ENCODE measurements around the gene PLEKHJ1. TPM values are rescaled to one million over a fixed set of nuclear protein-coding genes. Genes with fewer than 3 reads are reported as not detected.

PLEKHJ1 gene
- polyA plus RNA-seq, 1 donor from 2014 or later: 219 TPM

DNA sequence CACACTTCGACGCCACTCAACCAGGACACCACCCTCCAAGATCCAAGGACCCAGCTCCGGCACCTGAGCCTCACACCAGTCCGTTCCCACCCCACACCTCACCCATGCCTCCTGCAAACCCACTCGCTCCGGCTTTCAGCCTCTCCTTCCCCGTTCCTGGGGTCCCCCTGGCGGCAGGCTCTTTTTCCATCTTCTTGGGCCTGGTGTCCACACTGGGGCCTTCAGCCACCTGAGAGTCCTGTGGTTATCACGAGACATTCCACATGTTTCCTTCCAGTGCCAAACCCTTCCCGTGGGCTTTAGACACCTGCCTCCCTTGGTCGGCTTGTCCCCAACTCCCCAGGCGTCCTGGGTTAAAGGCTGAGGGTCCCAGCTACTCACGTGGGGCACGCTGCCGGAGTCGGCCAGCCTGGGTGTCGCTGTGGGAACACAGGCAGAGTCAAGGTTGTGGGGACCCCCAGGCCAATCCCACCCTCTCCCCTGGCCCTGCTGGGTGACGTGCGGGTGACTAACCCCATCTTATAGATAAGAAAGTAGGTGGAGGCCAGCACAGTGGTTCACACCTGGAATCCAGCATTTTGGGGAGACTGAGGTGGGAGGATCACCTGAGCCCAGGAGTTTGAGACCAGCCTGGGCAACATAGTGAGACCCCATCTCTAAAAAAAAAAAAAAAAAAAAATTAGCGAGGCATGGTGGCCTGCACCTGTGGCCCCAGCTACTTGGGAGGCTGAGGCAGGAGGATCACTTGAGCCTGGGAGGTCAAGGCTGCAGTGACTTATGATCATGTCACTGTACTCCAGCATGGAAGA is 18.1 kb upstream of the PLEKHJ1 start:
- TF ChIP-seq SMC3 (conservative IDR thresholded peaks at IDR 0.05; ENCODE audit: poor library complexity) (no peak), EZH2 (IDR thresholded peaks at IDR 0.05; ENCODE audit: borderline replicate concordance, insufficient read depth, low read length, poor library complexity, severe bottlenecking) (no peak), RAD21 (conservative IDR thresholded peaks at IDR 0.05) (no peak), MXI1 (conservative IDR thresholded peaks at IDR 0.05; ENCODE audit: poor library complexity, severe bottlenecking) (no peak), EP300 (conservative IDR thresholded peaks at IDR 0.05; ENCODE audit: poor library complexity, severe bottlenecking) (no peak), POLR2AphosphoS5 (IDR thresholded peaks at IDR 0.05) (no peak), TAF1 (IDR thresholded peaks at IDR 0.05; ENCODE audit: low read depth) (no peak)
- TF ChIP-seq, protein P1, sequence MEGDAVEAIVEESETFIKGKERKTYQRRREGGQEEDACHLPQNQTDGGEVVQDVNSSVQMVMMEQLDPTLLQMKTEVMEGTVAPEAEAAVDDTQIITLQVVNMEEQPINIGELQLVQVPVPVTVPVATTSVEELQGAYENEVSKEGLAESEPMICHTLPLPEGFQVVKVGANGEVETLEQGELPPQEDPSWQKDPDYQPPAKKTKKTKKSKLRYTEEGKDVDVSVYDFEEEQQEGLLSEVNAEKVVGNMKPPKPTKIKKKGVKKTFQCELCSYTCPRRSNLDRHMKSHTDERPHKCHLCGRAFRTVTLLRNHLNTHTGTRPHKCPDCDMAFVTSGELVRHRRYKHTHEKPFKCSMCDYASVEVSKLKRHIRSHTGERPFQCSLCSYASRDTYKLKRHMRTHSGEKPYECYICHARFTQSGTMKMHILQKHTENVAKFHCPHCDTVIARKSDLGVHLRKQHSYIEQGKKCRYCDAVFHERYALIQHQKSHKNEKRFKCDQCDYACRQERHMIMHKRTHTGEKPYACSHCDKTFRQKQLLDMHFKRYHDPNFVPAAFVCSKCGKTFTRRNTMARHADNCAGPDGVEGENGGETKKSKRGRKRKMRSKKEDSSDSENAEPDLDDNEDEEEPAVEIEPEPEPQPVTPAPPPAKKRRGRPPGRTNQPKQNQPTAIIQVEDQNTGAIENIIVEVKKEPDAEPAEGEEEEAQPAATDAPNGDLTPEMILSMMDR (IDR thresholded peaks at IDR 0.05; ENCODE audit: poor library complexity, severe bottlenecking): no peak
- TF ChIP-seq, protein P2, sequence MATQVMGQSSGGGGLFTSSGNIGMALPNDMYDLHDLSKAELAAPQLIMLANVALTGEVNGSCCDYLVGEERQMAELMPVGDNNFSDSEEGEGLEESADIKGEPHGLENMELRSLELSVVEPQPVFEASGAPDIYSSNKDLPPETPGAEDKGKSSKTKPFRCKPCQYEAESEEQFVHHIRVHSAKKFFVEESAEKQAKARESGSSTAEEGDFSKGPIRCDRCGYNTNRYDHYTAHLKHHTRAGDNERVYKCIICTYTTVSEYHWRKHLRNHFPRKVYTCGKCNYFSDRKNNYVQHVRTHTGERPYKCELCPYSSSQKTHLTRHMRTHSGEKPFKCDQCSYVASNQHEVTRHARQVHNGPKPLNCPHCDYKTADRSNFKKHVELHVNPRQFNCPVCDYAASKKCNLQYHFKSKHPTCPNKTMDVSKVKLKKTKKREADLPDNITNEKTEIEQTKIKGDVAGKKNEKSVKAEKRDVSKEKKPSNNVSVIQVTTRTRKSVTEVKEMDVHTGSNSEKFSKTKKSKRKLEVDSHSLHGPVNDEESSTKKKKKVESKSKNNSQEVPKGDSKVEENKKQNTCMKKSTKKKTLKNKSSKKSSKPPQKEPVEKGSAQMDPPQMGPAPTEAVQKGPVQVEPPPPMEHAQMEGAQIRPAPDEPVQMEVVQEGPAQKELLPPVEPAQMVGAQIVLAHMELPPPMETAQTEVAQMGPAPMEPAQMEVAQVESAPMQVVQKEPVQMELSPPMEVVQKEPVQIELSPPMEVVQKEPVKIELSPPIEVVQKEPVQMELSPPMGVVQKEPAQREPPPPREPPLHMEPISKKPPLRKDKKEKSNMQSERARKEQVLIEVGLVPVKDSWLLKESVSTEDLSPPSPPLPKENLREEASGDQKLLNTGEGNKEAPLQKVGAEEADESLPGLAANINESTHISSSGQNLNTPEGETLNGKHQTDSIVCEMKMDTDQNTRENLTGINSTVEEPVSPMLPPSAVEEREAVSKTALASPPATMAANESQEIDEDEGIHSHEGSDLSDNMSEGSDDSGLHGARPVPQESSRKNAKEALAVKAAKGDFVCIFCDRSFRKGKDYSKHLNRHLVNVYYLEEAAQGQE (IDR thresholded peaks at IDR 0.05; ENCODE audit: borderline replicate concordance): no peak
- Histone ChIP-seq H3F3A (ENCODE audit: insufficient read depth, low read length, poor library complexity, severe bottlenecking) (no peaks in the 10 kb centered on the region), H3K9ac (ENCODE audit: low read length) (no peak overlapping the region), H3K36me3 (ENCODE audit: insufficient read depth, low read length) (no peaks in the 10 kb centered on the region), H4K20me1 (ENCODE audit: insufficient read depth) (no peaks in the 10 kb centered on the region), H3K27ac (ENCODE audit: low read length) (no peak overlapping the region), H3K79me2 (replicated peaks; ENCODE audit: insufficient read depth, low read length) (no peaks in the 10 kb centered on the region), H2AFZ (ENCODE audit: low read depth, low read length) (no peak overlapping the region), H3K4me2 (ENCODE audit: low read length) (no peak overlapping the region), H3K27me3 (ENCODE audit: insufficient read depth, low read depth, low read length) (peaks cover 14% of the 10 kb centered on the region), H3K4me3 (ENCODE audit: low read length) (no peak overlapping the region), H3K9me3 (ENCODE audit: low read length) (no peaks in the 10 kb centered on the region), H3K9me2 (ENCODE audit: insufficient read depth, low read length) (no peaks in the 10 kb centered on the region)

DNA sequence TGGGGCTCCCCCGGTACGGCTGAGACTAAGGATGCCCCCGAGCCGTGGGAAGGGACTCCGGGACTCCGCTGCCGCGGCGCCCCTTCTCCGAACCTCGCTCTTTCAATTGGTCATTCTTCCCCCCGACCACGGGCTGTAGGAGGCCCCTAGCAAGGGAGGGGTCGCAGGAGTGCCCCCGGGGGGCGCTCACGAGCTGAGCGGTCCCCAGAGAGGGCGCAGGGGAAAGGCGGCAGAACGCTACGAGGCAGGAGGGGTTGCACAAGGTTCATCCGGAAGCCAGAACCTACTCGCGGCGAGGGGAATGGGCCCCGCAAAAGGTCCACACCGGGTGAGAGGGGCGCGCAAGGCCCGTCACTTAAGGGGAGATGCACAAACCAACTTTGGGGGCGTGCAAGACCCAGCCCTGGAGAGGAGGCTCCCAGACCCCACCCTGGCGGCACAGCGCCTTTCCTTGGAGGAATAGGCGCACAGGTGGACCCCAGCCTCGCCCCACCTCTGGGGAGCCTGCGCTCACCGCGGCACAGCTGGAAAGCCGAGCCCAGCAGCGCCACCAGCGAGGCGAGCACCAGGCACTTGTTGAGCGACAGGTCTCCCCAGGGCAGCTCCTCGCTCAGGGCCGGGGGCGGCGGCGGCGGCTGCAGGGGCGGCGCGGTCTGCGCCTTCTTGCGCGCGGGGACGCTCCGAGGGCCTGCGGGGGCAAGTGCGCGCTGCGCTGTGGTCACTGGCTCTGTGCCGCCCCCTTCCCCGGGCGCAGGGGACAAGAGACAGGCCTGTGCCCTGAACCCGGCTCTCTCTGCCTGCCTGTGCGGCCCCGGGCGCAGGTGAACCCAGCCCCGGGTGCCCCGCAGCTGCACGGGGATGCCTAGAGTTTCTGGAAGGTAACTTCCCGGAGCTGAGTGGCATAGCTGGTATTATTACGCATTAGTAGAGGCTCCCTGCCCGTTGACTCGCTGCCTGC is 17.3 kb upstream of the PLEKHJ1 start:
- H3K9ac ChIP-seq (ENCODE audit: low read length): no peak overlapping the region
- H3K4me2 ChIP-seq (ENCODE audit: low read length): no peak overlapping the region
- H3K27me3 ChIP-seq (ENCODE audit: insufficient read depth, low read depth, low read length): peaks cover 14% of the 10 kb centered on the region
- H3K27ac ChIP-seq (ENCODE audit: low read length): no peak overlapping the region
- no peaks in the 10 kb centered on the region for H3K9me3 ChIP-seq (ENCODE audit: low read length)
- no peaks in the 10 kb centered on the region for H3K36me3 ChIP-seq (ENCODE audit: insufficient read depth, low read length)
- no peaks in the 10 kb centered on the region for H3K79me2 ChIP-seq (replicated peaks; ENCODE audit: insufficient read depth, low read length)
- H3K4me3 ChIP-seq (ENCODE audit: low read length): peak overlapping the region; percentile 55
- no peaks in the 10 kb centered on the region for H3F3A ChIP-seq (ENCODE audit: insufficient read depth, low read length, poor library complexity, severe bottlenecking)
- H3K9me2 ChIP-seq (ENCODE audit: insufficient read depth, low read length): no peaks in the 10 kb centered on the region
- TF ChIP-seq SMC3 (conservative IDR thresholded peaks at IDR 0.05; ENCODE audit: poor library complexity) (no peak), EP300 (conservative IDR thresholded peaks at IDR 0.05; ENCODE audit: poor library complexity, severe bottlenecking) (no peak), POLR2AphosphoS5 (IDR thresholded peaks at IDR 0.05) (no peak), MXI1 (conservative IDR thresholded peaks at IDR 0.05; ENCODE audit: poor library complexity, severe bottlenecking) (no peak), TAF1 (IDR thresholded peaks at IDR 0.05; ENCODE audit: low read depth) (no peak), RAD21 (conservative IDR thresholded peaks at IDR 0.05) (no peak), EZH2 (IDR thresholded peaks at IDR 0.05; ENCODE audit: borderline replicate concordance, insufficient read depth, low read length, poor library complexity, severe bottlenecking) (no peak)
- TF ChIP-seq, protein P2 (IDR thresholded peaks at IDR 0.05; ENCODE audit: borderline replicate concordance): no peak
- TF ChIP-seq, protein P1 (IDR thresholded peaks at IDR 0.05; ENCODE audit: poor library complexity, severe bottlenecking): no peak
- H2AFZ ChIP-seq (ENCODE audit: low read depth, low read length): no peak overlapping the region
- no peaks in the 10 kb centered on the region for H4K20me1 ChIP-seq (ENCODE audit: insufficient read depth)

Measured in neural cell (in vitro differentiated cells).